Fibroblast of skin of left biceps (primary cell): ENCODE results near the gene RTP4.
"Not testable (repeated sequence)": the region's sequence is repeated elsewhere in the genome, so short reads cannot be mapped to it uniquely, and the experiment has no call there.

Experiments
- DNase-seq, 2 experiments: peaks; one replicate each; pipeline ENCODE4 v3.0.0-alpha.2; 2013; ENCODE audit warnings: low read depth in 2 of 2

The RTP4 gene

DNA sequence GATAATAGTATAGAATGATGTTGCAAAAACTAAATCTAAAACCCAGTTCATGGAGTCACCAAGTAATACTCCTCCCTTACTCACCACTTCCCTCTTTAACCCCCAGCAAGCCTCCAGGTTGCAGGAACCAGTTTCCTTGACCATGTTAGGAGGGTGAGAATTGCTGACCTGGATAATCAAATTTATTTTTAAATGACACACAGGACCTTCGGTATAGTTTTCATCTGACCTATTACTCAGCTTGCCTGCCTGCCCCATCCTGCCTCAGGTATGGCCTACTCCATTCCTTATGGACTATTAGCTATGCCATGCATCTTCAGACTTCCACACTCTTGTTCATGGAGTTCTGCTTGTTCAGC lies 883 bp downstream of the RTP4 start:
- DNase-seq = no peak

DNA sequence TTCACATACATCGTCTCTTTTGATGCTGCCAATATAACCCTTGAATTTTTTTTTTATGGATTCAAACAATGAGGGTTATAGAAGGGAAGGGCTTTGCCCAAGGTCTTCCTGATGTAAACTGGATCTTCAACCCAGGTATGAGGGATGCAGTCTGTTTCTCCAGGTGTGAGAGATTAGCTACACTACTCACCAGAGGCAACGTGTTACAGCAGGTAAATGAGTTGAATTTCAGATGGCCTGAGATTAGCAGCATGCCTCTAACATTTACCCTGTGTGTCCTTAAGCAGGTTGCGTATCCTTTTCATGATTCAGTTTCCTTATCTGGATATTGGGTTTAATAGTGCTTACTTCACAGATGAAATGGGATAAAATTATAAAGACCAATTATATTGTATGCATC lies 1.9 kb downstream of the RTP4 start:
- DNase-seq = no peak

DNA sequence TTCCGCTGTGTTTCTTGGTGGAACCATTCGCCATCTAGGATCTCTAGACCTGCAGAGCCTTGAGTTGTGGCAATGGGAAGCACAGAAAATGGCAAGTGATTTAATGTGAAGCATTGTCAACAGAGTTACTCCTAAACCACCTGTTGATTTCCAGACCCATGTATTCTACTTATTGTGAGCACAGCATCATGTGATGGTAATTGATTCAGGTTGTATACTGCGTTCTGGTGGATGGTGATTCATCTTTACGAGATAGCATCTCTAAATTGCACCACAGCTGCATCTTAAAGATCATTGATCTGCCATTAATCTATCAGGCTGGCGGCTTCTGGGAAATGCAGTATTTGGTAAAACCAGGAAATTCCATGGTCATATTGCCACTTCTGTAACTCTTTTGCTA lies 7.4 kb downstream of the RTP4 start:
- no peak for DNase-seq

DNA sequence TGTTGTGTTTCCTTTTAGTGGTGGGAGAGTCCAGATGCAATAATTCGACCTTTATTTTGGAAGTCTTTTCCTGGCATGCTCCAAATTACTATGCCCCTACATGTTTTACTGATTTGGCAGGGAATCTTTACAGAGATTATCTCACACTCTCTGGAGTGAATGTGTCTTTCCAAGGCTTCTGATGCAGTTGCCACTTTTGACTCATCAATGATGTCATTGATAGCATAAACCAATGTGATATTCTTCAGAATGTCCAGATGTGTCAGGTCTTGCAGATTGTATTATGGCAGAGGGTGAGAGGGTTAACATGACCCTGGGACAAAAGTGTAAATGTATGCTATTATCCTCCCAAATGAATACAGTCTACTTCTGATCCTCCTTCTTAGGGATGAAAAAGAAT lies 9.7 kb downstream of the RTP4 start:
- DNase-seq = no peak

DNA sequence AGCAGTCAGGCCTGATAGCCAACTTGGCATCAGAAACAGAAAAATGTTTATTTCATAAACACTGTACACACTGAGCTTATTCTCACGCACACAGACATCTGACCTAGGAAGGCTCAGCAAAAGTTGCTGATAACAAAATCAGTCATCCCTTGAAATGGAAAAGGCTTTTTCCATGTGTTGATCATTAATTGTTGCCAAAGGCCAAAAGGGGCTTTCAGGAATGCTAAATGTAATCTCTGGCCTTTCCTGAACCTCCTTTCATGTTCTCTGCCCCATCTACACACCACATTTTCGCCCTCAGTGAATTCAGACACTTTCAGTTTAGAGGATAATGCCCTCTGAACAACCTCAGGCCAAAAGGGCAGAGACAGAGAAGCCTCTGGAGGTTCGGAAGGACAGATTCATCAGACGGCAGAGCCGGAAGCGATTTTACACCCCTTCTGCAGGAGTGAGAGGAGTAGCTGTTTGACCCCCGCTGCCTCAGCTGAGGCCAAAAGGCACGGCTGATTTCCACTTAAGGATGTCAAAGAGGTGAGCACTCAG lies 14.5 kb downstream of the RTP4 start:
- no peak for DNase-seq

DNA sequence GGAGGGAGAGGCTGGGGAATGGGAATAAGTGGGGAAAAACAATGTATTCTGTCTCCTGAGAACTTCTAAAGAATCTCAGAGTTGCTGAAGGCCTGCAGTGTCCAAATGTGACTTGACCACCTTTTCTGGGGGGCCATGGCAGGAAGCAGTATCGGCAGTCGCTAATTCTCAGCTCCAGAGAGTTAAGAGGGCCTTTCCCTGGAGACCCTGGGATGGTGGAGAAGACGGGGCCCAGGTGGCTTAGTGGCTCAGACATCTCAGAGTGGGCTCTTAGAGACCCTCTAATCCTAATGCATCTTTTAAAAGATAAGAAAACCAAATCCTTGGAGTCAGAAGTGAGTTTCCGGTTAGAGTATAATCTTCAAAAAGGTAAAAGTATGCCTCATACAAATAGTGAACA lies 15.1 kb downstream of the RTP4 start:
- DNase-seq = no peak

DNA sequence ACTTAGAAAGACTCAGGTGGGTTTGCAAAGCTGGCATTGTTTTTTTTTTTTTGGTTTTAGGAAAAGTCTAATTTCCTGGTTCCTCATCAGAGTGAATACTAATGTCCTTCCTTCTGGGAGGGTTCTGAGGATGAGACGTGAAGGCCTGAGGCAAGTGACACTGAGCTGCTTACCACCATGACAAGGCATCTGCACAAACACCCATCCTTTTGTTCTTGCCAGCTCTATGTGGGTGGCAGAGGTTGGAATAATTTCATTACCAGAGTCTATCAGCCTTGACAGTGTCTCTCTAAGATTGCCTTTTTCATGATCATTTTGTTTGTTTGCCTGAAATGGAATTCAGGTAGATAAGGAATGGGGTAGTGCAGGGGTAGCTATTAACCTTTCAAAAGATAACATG lies 17.1 kb downstream of the RTP4 start:
- DNase-seq = no peak

DNA sequence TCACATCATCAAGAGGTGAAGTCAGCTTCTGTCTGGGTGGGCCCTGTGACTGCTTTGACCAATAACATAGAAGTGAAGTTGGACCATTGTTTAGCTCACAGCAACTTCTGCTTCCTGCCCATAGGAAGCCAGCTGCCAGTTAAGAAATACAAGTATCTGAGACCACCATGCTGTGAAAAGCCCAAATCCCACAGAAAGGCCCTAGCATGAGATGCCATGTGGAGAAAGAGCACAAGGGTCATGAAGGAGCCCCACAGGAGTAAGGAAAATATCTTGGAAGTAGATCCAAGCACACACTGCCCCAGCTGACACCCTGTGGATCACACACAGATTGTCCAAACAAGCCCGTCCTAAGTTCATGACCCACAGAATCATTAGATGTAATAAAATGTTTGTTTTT lies 28.5 kb downstream of the RTP4 start:
- DNase-seq = no peak

DNA sequence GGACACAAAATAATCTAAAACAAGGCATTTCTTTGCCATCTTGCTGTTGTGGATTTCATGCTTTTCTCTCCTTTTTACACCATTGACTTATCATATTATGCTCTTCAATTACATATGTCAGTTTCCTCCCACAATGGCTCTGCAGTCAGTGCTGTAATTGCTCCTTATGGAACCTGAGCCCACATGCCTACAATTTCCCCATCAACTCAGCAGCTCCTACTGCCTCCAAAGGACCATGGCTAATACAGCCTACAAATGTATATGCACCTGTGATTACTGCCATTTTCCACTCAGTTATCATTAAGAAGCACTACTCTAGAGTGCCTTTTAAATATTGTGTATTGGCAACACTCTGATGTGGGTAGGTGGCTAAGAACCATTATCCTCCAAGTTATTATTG lies 30.8 kb downstream of the RTP4 start:
- no peak for DNase-seq

DNA sequence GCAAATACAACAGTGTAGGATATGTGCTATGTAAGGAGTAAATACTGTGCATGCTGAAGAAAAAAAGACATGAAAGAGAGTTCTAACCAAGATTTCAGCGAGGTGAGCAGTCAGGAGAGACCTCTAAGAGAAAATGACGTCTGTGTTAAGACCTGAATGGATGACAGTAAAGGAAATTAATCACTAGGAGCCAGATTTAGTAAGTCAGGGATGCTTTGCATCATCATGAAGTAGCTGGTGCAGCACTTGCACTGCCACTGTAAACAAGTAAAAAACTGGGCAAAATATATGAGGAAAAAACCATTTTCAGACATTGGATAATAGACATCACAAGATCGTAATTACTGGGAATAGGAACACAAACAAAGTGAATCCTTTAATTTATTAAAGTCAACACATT lies 32.6 kb downstream of the RTP4 start:
- DNase-seq = no peak

DNA sequence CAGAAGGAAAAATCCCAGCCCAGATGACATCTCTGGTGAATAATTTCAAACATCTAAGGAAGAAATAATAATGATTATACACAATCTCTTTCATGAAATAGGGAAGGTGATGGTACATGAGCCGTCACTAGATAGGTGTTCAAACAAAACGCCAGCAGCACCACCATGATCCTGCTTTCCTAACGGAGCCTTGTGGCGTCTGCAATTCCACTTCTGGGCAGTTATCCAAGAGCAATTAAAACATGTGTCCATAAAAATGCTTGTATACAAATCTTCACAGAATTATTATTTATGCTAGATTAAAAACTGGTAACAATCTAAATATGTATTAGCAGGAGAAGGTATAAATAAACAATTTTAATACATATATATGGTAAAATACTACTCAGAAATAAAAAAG lies 33.7 kb downstream of the RTP4 start:
- DNase-seq = no peak

DNA sequence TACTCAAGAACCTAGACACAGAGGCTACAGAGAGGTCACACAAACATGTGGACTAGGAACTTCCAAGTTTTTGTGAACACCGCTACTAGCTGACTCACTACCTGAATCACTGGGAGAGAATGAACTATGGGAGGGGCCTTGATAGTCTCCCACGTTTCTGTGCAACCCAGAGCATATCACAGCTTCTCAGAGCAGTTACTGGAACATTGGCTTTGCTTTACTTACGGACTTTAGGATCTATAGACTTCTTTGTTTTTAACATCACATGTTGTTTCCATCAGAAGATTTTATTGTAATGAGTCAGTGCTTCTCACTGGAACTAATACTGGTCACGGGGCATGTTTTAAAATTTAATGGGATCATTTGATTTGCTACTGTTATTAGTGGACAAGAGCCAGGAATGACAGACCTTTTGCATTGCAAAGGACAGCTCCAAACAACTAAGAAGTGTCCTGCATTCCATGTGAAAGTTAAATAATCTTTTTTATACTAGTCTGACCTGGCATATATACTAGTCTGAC lies 35.6 kb downstream of the RTP4 start:
- DNase-seq = peak; percentile 84 to 85

DNA sequence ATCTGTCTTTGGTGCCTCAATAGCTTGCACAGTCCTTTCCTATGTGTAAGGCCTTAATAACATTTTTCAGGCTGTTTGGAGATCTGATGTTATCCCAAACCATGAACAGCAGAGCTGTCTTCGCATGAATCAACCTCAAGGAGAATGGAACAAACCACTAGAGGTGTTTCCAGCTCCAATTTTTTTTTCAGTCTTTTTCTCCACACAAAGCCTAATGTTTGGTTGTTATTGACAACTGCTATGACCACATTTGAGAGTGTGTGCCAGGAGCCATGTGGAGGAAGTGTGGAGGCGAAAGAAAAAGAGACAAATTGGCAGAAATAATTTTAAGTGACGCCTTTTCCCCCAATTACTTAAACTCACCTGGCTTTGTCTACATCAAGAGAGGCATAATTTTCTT lies 38.7 kb downstream of the RTP4 start:
- DNase-seq = no peak

DNA sequence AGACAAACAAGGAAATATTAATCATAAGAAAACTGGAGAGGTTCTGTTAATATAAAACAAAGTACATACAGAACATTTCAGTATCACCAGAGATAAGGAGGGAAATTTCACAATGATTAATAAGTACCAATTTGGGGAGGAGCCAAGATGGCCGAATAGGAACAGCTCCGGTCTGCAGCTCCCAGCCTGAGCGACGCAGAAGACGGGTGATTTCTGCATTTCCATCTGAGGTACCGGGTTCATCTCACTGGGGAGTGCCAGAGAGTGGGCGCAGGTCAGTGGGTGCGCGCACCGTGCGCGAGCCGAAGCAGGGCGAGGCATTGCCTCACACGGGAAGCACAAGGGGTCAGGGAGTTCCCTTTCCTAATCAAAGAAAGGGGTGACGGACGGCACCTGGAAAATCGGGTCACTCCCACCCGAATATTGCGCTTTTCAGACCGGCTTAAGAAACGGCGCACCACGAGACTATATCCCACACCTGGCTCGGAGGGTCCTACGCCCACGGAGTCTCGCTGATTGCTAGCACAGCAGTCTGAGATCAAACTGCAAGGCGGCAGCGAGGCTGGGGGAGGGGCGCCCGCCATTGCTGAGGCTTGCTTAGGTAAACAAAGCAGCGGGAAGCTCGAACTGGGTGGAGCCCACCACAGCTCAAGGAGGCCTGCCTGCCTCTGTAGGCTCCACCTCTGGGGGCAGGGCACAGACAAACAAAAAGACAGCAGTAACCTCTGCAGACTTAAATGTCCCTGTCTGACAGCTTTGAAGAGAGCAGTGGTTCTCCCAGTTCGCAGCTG lies 44.0 kb downstream of the RTP4 start:
- not testable (repeated sequence) for DNase-seq
